NB4 (cell line): ENCODE data around the gene TIMM10B.

Experiments used
- CTCF ChIP-seq: IDR thresholded peaks from one replicate; pipeline ENCODE4 v1.5.1; 2012; ENCODE audit warnings: low read depth, low read length
- MYC ChIP-seq: IDR thresholded peaks from 2 replicates; pipeline ENCODE4 v1.6.1; 2011; ENCODE audit warnings: low read depth, low read length
- POLR2A ChIP-seq: IDR thresholded peaks from 2 replicates; pipeline ENCODE4 v1.6.1; 2011; ENCODE audit warnings: mild to moderate bottlenecking; ENCODE audit not compliant: insufficient read length; ENCODE audit errors: extremely low read depth
- TF ChIP-seq, protein P1 (sequence below): IDR thresholded peaks from 2 replicates; pipeline ENCODE4 v1.6.1; 2011; ENCODE audit warnings: low read depth, low read length

DNA sequence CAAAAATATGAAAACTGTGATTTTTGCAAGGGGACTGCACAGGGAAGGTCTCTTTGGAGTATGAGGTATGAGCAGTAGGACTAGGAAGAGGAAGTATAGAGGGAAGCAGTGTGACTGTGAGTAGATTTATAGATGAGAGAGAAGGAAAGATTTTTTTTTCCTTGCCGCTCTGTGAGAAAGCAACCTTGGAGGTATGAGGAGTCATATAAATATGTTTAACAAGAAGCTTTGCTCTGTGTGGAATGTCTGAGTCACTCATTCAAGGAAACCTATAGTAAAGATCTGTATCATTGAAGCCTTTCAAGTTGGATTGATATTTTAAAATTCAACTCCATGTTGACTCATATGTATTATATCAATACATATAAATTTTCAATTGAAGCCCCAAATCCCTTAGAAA is 42.0 kb downstream of the TIMM10B start:
- TF ChIP-seq CTCF (no peak), POLR2A (no peak), MYC (no peak)
- TF ChIP-seq, protein P1, sequence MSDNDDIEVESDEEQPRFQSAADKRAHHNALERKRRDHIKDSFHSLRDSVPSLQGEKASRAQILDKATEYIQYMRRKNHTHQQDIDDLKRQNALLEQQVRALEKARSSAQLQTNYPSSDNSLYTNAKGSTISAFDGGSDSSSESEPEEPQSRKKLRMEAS, result no peak
